GM03348 (cell line): ENCODE measurements around the gene EPAS1.
A peak's percentile ranks its signal among the peaks of the same experiment; 100 is the strongest.

Source experiments
- DNase-seq: peaks from one replicate; pipeline ENCODE4 v3.0.0; 2012; ENCODE audit warnings: low spot score

EPAS1 gene

GRCh38 chr2:46339676-46340459, 42.7 kb downstream of the EPAS1 start:
- no peak for DNase-seq

GRCh38 chr2:46340740-46341420, 43.7 kb downstream of the EPAS1 start:
- no peak for DNase-seq

- DNase-seq = no peak
Measured at GRCh38 chr2:46342566-46343315, 45.5 kb downstream of the EPAS1 start.

DNA sequence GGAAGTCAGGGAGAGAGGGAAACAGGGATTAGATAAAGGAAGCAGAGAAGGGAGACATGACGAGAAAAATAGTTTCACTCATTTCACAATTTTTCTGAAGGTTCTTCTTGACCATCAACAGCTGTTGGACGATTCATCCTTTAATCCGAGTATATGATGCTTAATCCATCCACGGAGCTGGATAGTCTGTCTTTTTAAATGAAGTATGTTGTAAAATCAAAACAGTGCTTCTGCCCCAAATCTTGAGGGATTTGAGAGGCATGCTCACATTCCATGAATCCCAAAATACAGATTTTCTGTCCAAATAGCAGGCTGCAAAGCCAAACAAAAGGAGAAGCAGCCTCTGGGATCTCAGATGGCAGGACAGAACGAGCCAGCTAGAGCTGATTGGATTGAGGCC, 47.5 kb downstream of the EPAS1 start:
- DNase-seq = no peak

DNA sequence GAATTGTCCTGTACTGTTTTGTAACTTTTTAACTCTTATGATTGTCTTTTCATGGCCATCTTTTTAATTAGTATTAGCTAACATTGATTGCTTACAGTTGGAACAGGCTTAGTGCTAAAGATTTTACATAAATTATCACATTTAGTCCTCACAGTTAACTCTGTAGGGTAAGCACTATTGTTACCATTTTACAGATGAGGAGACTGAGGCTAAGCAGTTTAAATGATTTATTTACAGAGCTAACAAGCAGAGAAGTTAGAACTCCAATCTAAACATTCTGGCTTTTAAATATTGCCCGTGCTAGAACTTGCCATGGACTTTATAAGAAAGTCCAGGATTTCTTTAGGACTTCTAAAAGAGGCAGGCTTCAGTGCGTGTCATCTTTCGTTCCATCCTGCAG, 48.6 kb downstream of the EPAS1 start:
- no peak for DNase-seq

DNA sequence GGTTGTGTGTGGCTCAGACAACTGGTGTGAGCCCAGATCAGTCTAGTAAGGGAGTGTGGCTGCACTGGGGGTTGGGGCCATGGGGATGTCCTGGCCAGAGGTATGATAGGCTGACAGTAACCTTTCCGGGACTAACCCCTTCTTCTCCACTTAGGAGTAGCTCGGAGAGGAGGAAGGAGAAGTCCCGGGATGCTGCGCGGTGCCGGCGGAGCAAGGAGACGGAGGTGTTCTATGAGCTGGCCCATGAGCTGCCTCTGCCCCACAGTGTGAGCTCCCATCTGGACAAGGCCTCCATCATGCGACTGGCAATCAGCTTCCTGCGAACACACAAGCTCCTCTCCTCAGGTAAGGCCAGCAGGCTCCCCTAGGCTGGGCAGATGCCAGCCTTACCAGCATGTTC, 49.5 kb downstream of the EPAS1 start:
- no peak for DNase-seq

GRCh38 chr2:46347648-46348280, 50.6 kb downstream of the EPAS1 start:
- no peak for DNase-seq

- no peak for DNase-seq
Measured at GRCh38 chr2:46349115-46349547, 51.9 kb downstream of the EPAS1 start.

GRCh38 chr2:46350029-46350689, 53.0 kb downstream of the EPAS1 start:
- no peak for DNase-seq

DNA sequence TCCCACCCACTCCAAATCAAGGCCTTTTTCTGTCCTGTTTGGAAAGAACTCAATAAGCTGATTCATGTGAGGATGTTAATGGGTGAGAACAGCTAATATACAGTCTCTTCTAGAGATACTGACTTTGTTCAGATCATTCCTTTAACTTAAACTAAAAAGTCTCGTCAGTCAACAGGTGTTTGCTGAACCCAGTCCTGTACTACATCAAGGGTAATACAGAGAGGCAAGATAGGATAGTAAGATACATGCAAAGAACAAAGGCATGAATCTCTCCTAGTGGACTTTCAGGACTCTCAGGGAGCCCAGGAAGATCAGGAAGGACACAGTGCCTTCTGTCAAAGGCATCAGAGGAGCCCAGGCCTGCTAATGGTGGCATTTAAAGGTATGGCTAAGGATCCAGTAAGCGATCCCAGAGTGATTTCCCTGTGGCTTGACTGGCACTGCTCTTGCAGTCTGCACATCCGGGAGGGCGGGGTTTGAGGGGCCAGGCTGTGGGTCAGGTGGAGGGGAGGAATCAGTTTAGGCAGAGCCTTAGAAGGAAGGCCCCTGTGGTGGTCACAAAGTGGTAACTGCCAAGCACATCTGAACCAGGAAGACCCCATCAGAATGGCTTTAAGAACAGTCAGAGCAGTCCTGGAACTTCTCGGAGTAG, 54.0 kb downstream of the EPAS1 start:
- DNase-seq = no peak

DNA sequence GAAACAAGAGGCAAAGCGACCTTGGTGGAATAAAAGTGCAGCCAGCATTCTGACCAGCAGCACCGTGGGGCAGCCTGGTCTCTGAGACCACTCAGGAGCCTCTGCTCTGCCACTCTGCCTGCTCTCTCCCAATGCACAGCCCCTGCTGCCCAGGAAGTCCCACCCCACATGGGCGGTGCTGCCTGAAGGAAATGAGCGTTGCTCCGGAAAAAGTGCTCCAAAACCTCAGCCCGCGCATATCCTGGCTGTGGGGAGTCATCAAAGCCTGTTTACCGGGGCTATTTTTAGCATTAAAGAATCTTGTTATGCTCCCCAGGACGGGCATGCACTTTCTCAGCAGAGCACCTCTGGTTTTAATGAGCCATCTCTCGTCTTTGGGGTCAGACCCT, 54.5 kb downstream of the EPAS1 start:
- DNase-seq = no peak

DNA sequence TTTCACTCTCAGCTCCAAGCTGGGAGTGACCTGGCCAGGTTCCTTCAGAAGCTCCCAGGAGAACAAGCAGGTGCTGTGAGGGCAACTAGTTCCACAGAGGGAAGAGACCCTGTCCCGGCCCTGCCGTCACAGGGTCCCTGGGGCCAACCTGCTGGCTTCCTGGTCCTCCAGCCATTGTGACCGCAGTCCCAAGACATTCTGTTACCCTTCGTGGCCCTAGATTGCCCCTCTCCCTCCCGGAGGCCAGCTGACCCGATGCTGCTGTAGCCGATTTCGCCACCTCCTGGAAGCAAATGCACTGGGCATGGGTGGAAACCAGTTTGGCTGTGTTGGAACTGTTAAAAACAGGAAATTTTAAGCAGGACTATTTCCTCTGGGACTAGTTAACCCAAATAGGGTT, 55.4 kb downstream of the EPAS1 start:
- no peak for DNase-seq

DNA sequence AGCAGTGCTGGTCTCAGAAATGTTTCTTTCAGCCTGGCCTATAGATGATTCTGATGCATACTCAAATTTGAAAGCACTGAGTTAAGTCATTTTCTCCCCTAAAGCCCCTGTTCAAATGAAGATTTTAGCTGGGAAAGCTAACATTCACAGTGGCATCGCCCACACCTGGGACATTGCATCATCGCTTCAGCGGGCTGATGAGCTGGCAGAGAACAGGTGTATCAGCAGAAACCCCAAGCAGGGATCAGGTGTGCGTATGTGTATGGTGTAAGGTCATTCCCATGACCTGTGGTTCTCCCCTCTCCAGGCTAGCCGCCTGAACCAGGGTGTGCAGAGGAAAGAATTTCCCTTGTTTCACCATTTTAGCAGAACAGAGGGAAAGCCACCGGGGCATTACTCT, 56.3 kb downstream of the EPAS1 start:
- no peak for DNase-seq

DNA sequence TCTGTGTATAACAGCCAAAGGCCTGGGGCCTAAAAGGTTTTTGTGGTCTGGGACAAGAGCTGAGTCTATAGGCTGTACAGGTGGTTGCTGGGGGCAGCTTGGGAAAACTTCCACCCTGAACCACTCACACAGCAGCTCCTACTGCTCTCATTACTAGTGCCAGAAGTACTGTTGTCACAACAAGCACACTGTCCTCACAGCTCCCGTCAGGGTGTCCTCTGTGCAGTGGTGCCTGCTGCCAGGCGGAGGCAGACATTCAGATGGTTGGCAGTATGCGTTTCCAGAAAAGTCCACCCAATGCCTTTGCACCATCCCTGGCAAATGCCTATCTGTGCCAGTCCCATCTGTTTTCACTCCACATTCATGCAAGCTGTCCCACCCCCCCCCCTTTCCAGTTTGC, 58.5 kb downstream of the EPAS1 start:
- DNase-seq = no peak

DNA sequence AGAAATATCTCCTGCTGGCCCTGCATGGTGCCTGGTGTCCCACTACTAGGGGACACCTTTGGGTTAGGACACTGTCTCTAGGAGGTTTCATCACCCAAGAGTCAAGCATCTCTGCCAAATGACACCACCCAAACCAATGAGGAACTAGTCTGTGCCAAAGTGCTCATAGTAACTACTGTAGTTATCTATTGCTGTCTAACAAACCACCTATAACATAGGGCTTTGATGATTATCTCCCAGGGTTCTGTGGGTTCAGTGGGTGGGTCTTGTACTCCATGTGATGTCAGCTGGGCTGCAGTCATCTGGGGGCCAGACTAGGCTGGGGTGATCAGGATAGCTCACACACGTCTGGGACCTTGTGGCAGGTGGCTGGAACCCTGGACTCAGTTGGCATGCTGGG, 59.8 kb downstream of the EPAS1 start:
- no peak for DNase-seq

DNA sequence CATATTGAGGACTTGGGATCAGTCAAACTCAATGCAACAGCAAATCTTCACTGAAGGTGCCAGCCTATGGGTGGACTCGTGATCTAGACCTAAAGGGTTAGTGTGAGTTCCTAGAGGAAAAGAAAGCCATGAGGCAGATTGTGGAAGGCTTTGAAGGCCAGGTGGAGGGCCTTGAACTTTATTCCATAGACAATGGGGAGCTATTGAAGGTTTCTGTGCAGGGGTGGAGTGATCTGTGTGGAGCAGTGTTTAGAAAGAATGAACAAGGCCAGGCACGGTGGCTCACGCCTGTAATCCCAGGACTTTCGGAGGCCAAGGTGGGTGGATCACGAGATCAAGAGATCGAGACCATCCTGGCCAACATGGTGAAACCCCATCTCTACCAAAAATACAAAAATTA, 61.5 kb downstream of the EPAS1 start:
- no peak for DNase-seq

DNA sequence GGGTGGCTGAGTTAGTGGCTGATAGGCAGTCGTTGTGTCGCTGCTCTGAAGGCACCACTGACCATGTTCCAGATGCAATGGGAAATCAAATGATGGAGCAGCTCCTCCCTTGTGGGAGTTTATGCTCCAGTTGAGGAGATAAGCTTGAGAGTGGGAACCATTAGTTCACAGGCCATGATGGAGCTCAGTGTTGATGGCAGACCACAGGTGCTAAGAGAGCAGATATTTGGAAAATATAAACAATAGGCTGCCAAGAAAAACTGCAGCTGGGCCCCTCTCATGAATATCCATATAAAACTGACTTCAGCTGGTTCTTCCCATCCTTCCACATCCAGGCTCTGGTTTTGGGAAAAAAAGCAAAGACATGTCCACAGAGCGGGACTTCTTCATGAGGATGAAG, 63.1 kb downstream of the EPAS1 start:
- DNase-seq = no peak

DNA sequence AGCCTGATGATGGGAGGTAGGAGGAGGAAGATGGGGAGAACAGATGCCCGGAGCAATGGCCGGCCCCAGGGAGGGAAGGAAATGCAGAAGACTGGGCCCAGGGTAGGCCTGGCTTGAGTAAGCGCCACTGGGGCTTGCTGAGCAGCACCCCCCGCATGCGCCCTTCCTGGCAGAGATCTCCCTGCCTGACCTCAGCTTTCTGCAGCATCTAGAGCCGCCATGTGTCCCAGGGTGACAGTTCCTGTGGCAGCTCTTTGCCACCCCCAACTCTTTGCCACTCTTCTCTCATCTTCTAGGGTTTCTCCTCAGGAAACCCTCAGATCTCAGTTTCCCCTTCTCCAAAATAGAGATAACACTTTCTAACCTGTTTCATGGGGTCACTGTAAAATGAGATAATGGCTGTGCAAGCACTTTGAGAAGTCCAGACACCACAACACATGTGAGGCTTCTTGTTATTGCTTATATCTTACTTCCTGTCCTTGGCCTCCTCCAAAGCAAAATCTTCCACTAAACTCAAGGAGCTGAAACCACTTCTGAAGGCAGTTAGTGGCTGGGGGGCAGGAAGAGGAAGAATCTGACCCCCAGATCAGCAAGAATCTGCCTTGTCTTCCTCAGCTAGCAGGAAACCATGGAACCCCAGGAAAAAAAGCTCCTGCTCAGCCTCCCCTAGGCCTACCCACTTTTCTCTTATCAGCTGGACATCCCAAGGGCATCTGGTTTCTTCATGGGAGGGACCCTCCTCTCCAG, 64.9 kb downstream of the EPAS1 start:
- no peak for DNase-seq

DNA sequence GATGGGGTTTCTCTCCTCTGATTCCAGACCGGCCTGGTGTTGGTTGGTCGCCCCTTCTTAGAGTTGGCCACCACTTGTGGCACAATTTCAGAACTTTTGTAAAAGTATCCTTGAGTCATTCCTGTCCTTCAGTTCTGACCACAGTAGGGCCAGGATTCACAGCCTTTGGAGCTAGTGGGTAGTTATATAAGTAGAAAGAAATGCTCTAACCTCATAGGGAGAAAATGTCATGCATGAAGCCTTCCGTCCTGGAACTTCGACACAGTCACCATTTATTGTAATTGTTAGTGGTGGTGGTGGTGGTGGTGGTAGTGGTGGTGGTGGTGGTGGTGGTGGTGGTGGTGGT, 65.4 kb downstream of the EPAS1 start:
- DNase-seq = no peak

- DNase-seq = peak; percentile 64
Measured at GRCh38 chr2:46363535-46364170, 66.4 kb downstream of the EPAS1 start.
